SK-N-SH treated with all-trans-retinoic acid at 6 μM for 48 hours (cell line): ENCODE data around the gene IKZF3.

ENCODE experiments used
- ATAC-seq: fragments of 200-7000 bp; cut with Tn5 transposase; 3 replicates; pipeline ENCODE4 v1.9.1; 2020; ENCODE audit warnings: mild to moderate bottlenecking, moderate library complexity
- BACH2 ChIP-seq: fragments of 250-450 bp; sonication (Bioruptor Pico); IDR thresholded peaks from 2 replicates; pipeline ENCODE4 v1.9.0; 2021; ENCODE audit warnings: mild to moderate bottlenecking, borderline replicate concordance
- CREB5 ChIP-seq: fragments of 250-450 bp; sonication (Bioruptor Pico); IDR thresholded peaks from 2 replicates; pipeline ENCODE4 v1.5.1; 2020; ENCODE audit warnings: low read depth, mild to moderate bottlenecking, moderate library complexity
- CSRNP3 ChIP-seq: fragments of 250-450 bp; sonication (Bioruptor Pico); IDR thresholded peaks from 2 replicates; pipeline ENCODE4 v1.5.1; 2021; ENCODE audit warnings: mild to moderate bottlenecking, moderate library complexity
- ESRRG ChIP-seq: fragments of 250-450 bp; sonication (Bioruptor Pico); IDR thresholded peaks from 2 replicates; pipeline ENCODE4 v1.6.1; 2021; ENCODE audit warnings: mild to moderate bottlenecking
- GLIS3 ChIP-seq: fragments of 250-450 bp; sonication (Bioruptor Pico); IDR thresholded peaks from 2 replicates; pipeline ENCODE4 v1.5.0; 2020; ENCODE audit warnings: mild to moderate bottlenecking, moderate library complexity
- ISL1 ChIP-seq: fragments of 250-450 bp; sonication (Bioruptor Pico); IDR thresholded peaks from 2 replicates; pipeline ENCODE4 v2.1.2; 2022; ENCODE audit warnings: mild to moderate bottlenecking, moderate library complexity
- OSR1 ChIP-seq: fragments of 250-450 bp; sonication (Bioruptor Pico); IDR thresholded peaks from 2 replicates; pipeline ENCODE4 v1.8.0; 2022; ENCODE audit warnings: moderate library complexity, mild to moderate bottlenecking, inconsistent platforms
- PATZ1 ChIP-seq: fragments of 250-450 bp; sonication (Bioruptor Pico); IDR thresholded peaks from 2 replicates; pipeline ENCODE4 v1.8.0; 2020; ENCODE audit warnings: mild to moderate bottlenecking, moderate library complexity, borderline replicate concordance
- POU6F1 ChIP-seq: fragments of 250-450 bp; sonication (Bioruptor Pico); IDR thresholded peaks from 2 replicates; pipeline ENCODE4 v1.8.0; 2021; ENCODE audit warnings: low read depth, mild to moderate bottlenecking, moderate library complexity, borderline replicate concordance
- PPARA ChIP-seq: fragments of 250-450 bp; sonication (Bioruptor Pico); IDR thresholded peaks from 2 replicates; pipeline ENCODE4 v1.5.0; 2020; ENCODE audit warnings: mild to moderate bottlenecking, borderline replicate concordance
- RARB ChIP-seq: fragments of 250-450 bp; sonication (Bioruptor Pico); IDR thresholded peaks from 2 replicates; pipeline ENCODE4 v1.8.0; 2021; ENCODE audit warnings: mild to moderate bottlenecking, moderate library complexity
- SNAI2 ChIP-seq: fragments of 250-450 bp; sonication (Bioruptor Pico); IDR thresholded peaks from 2 replicates; pipeline ENCODE4 v1.5.0; 2020; ENCODE audit warnings: mild to moderate bottlenecking, moderate library complexity
- TCF4 ChIP-seq: fragments of 250-450 bp; sonication (Bioruptor Pico); IDR thresholded peaks from 2 replicates; pipeline ENCODE4 v1.8.0; 2021; ENCODE audit warnings: mild to moderate bottlenecking, moderate library complexity, borderline replicate concordance
- TOX ChIP-seq: fragments of 250-450 bp; sonication (Bioruptor Pico); IDR thresholded peaks from 2 replicates; pipeline ENCODE4 v1.8.0; 2021; ENCODE audit warnings: mild to moderate bottlenecking, moderate library complexity, borderline replicate concordance
- TSHZ2 ChIP-seq: fragments of 250-450 bp; sonication (Bioruptor Pico); IDR thresholded peaks from 2 replicates; pipeline ENCODE4 v1.5.0; 2020; ENCODE audit warnings: mild to moderate bottlenecking, moderate library complexity
- ZC3H10 ChIP-seq: fragments of 250-450 bp; sonication (Bioruptor Pico); IDR thresholded peaks from 2 replicates; pipeline ENCODE4 v1.5.1; 2021; ENCODE audit warnings: mild to moderate bottlenecking, moderate library complexity
- ZFP3 ChIP-seq: fragments of 250-450 bp; sonication (Bioruptor Pico); IDR thresholded peaks from 2 replicates; pipeline ENCODE4 v1.5.0; 2020; ENCODE audit warnings: mild to moderate bottlenecking, moderate library complexity
- ZFP30 ChIP-seq: fragments of 450-650 bp; formaldehyde crosslinking; IDR thresholded peaks from 2 replicates; pipeline ENCODE4 v1.5.0; 2022; ENCODE audit warnings: mild to moderate bottlenecking, moderate library complexity
- ZNF565 ChIP-seq: fragments of 450-650 bp; formaldehyde crosslinking; conservative IDR thresholded peaks from 2 replicates; pipeline ENCODE4 v1.5.0; 2020; ENCODE audit warnings: low read depth, mild to moderate bottlenecking, moderate library complexity
- ZNF70 ChIP-seq: fragments of 450-650 bp; formaldehyde crosslinking; IDR thresholded peaks from 2 replicates; pipeline ENCODE4 v1.5.0; 2020; ENCODE audit warnings: mild to moderate bottlenecking, moderate library complexity
- ZNF8 ChIP-seq: fragments of 450-650 bp; formaldehyde crosslinking; IDR thresholded peaks from 2 replicates; pipeline ENCODE4 v1.5.0; 2020; ENCODE audit warnings: mild to moderate bottlenecking, moderate library complexity

The IKZF3 gene

GRCh38 chr17:39838057-39838456 is 26.1 kb downstream of the IKZF3 start:
- TF ChIP-seq RARB (CRISPR knock-in tag) (no peak), SNAI2 (CRISPR knock-in tag) (no peak), PPARA (CRISPR knock-in tag) (no peak), OSR1 (CRISPR knock-in tag) (no peak), CREB5 (CRISPR knock-in tag) (no peak), ZNF8 (CRISPR knock-in tag) (no peak), ZNF70 (no peak), ESRRG (CRISPR knock-in tag) (no peak), TOX (CRISPR knock-in tag) (no peak), TSHZ2 (CRISPR knock-in tag) (no peak), ZC3H10 (CRISPR knock-in tag) (no peak), ISL1 (CRISPR knock-in tag) (no peak)
- no peak for ATAC-seq

GRCh38 chr17:39836117-39836516 is 28.0 kb downstream of the IKZF3 start:
- no peak for ATAC-seq
- TF ChIP-seq OSR1 (CRISPR knock-in tag) (no peak), ZFP30 (CRISPR knock-in tag) (no peak), ESRRG (CRISPR knock-in tag) (no peak), RARB (CRISPR knock-in tag) (no peak), TSHZ2 (CRISPR knock-in tag) (no peak), TCF4 (CRISPR knock-in tag) (no peak), PPARA (CRISPR knock-in tag) (no peak), ZC3H10 (CRISPR knock-in tag) (no peak), PATZ1 (CRISPR knock-in tag) (no peak), BACH2 (CRISPR knock-in tag) (no peak), SNAI2 (CRISPR knock-in tag) (no peak), CREB5 (CRISPR knock-in tag) (no peak), ZNF70 (no peak), ZFP3 (CRISPR knock-in tag) (no peak), GLIS3 (CRISPR knock-in tag) (no peak), ZNF8 (CRISPR knock-in tag) (no peak), POU6F1 (CRISPR knock-in tag) (no peak), TOX (CRISPR knock-in tag) (no peak), ZNF565 (no peak), CSRNP3 (CRISPR knock-in tag) (no peak)
